Mesothelial cell of epicardium (in vitro differentiated cells): ENCODE measurements around the gene SARS1. TPM values are rescaled to one million over a fixed set of nuclear protein-coding genes. Genes with fewer than 3 reads are reported as not detected.

Experiments
- DNase-seq, 2 experiments: peaks; one replicate each; pipeline ENCODE4 v3.0.0; 2021; ENCODE audit warnings: low spot score in 2 of 2; ENCODE audit not compliant: unreplicated experiment in 2 of 2
- H3K27ac Mint-ChIP-seq: 2 replicates; pipeline ENCODE4 v1.8.0; 2021; ENCODE audit warnings: mixed read lengths
- H3K27me3 Mint-ChIP-seq: 2 replicates; pipeline ENCODE4 v1.8.0; 2021; ENCODE audit warnings: low read depth, mixed read lengths
- H3K36me3 Mint-ChIP-seq: 2 replicates; pipeline ENCODE4 v1.8.0; 2021; ENCODE audit warnings: mixed read lengths
- H3K4me1 Mint-ChIP-seq: 2 replicates; pipeline ENCODE4 v1.8.0; 2021; ENCODE audit warnings: mixed read lengths
- H3K4me3 Mint-ChIP-seq: 2 replicates; pipeline ENCODE4 v1.8.0; 2021; ENCODE audit warnings: mild to moderate bottlenecking, moderate library complexity, mixed read lengths
- H3K9me3 Mint-ChIP-seq: 2 replicates; pipeline ENCODE4 v1.8.0; 2021; ENCODE audit warnings: mixed read lengths
- total RNA-seq: library from RNA; stranded (reverse); gene quantifications from 3 replicates; pipeline ENCODE4 v1.2.1, GENCODE V29; 2021
- TF ChIP-seq, protein P1 (sequence below): fragments of 200-600 bp; sonication (generic); IDR thresholded peaks from one replicate; pipeline ENCODE4 v1.5.0; 2021; ENCODE audit warnings: antibody characterized with exemption; ENCODE audit not compliant: unreplicated experiment

The SARS1 gene
- total RNA-seq, 1 donor from 2014 or later, result 104 TPM

DNA sequence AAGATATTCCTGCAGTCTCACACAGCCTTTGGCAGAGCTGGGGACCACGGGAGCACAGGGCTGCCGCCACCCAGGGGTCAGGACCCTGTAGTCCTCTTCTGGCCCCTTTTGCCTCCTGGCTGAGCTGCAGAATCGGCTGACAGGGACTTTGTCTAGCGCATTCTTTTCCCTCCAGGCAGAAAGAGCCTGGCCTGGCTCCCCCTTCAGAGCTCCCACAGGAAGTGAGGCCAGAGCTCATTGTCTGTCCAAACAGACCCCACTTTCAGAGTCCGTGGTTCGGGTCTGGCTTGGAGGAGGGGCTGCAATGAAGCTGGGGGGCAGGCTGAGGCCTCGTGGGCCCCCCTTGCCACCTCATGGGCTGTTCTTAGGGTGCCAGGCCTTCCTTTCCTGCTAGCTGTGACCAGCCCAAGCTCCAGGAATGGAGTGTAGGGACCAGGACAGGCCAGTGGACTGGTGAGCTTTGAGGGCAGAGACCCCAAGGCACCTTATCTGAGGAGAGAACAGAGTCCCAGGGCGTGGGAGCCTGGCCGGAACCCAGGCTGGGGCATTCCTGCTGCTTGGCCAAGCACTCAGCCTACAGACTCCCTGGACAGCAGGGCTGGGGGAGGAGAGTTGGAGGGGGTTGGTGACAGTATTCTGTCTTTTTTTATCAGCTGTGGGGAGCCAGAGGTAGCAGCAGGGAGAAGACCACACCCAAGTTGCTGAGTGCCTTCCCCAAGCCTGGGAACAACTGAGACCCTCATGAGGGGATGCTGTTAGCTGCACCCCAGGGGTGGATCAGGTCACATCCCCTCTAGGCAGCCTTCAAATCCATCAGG lies 40.3 kb downstream of the SARS1 start:
- H3K4me1 Mint-ChIP-seq, result peaks cover 30% of the 10 kb centered on the region
- peaks cover 19% of the 10 kb centered on the region for H3K36me3 Mint-ChIP-seq
- TF ChIP-seq, protein P1, sequence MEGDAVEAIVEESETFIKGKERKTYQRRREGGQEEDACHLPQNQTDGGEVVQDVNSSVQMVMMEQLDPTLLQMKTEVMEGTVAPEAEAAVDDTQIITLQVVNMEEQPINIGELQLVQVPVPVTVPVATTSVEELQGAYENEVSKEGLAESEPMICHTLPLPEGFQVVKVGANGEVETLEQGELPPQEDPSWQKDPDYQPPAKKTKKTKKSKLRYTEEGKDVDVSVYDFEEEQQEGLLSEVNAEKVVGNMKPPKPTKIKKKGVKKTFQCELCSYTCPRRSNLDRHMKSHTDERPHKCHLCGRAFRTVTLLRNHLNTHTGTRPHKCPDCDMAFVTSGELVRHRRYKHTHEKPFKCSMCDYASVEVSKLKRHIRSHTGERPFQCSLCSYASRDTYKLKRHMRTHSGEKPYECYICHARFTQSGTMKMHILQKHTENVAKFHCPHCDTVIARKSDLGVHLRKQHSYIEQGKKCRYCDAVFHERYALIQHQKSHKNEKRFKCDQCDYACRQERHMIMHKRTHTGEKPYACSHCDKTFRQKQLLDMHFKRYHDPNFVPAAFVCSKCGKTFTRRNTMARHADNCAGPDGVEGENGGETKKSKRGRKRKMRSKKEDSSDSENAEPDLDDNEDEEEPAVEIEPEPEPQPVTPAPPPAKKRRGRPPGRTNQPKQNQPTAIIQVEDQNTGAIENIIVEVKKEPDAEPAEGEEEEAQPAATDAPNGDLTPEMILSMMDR, result no peak
- H3K4me3 Mint-ChIP-seq, result peak overlapping the region; percentile 36
- no peaks in the 10 kb centered on the region for H3K9me3 Mint-ChIP-seq
- H3K27ac Mint-ChIP-seq, result peak overlapping the region; percentile 78
- DNase-seq, result no peak
- H3K27me3 Mint-ChIP-seq, result peaks cover 2% of the 10 kb centered on the region

DNA sequence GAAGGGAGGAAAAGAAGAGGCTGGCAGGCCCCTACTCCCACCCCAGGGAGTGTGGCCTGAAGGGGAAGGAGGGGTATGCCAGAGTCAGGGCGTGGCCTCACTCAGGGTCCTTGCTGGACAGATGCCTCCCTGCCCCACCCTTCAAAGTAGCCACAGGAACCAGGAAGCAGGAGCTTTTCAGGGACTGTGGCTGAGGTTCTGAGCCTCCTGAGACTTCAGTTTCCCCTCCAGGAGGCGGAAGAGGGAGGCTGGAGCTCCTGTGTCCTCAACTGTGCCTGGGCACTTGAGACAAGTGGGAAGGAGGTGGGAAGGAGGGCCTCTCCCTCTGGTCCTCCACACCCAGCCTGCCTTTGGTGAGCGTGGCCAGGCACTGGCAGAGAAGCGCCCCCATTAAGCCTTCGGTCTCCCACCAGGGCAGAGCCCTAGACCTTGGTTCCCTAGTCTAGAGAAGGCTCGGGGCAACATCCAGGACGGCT lies 40.9 kb downstream of the SARS1 start:
- no peaks in the 10 kb centered on the region for H3K9me3 Mint-ChIP-seq
- TF ChIP-seq, protein P1, result no peak
- no peak overlapping the region for H3K27ac Mint-ChIP-seq
- peaks cover 19% of the 10 kb centered on the region for H3K36me3 Mint-ChIP-seq
- H3K27me3 Mint-ChIP-seq, result no peaks in the 10 kb centered on the region
- no peak overlapping the region for H3K4me3 Mint-ChIP-seq
- no peak for DNase-seq
- peaks cover 27% of the 10 kb centered on the region for H3K4me1 Mint-ChIP-seq

DNA sequence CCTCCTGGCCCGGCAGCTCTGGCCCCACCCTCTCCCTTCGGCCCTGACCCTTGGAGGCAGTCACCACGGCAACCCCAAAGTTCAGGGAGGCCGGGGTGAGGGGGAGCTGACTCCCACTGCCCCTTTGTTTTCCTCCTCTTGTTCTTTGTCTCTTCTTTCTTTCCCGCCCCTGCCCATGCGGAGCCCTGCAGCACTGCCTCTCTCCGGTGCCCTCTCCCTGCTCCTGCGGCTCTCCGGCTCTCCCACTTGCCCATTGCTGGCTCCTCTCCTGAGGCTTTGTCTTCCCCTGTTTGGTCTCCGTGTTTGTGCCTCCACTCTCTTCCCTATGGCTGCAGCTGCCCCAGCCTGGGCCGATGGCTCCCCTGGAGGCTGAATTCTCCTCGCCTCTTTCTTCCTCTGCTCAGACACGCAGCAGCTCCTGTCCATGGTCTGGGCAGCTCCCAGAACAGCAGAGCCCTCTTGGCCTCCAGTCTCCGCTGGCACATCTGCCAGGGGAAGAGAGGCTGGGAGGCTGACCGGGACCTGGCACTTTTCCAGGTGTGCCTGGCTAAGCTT lies 41.5 kb downstream of the SARS1 start:
- Mint-ChIP-seq H3K27me3 (no peaks in the 10 kb centered on the region), H3K36me3 (peaks cover 19% of the 10 kb centered on the region), H3K9me3 (no peaks in the 10 kb centered on the region), H3K4me1 (peaks cover 27% of the 10 kb centered on the region), H3K4me3 (no peak overlapping the region), H3K27ac (peak overlapping the region; percentile 5)
- TF ChIP-seq, protein P1, result no peak
- DNase-seq, result no peak

DNA sequence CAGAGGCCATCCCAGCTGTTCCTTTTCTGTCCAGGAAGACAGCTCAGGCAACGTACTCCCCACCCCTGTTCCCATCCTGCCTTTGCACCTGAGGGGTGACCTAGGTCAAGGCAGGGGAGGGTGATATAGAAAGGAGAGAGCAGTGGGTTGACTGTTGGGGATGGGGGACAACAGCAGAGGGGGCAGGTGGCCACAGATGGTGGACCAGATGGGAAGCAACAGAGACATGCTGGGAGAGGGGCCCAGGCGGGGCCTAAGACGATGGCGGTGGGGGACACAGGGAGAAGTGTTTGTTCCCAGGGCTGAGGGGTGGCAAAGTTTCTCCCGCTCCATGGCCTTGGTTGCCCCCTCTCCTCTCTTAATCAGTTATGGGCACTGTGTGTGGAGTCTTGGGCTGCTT lies 42.0 kb downstream of the SARS1 start:
- Mint-ChIP-seq H3K9me3 (no peaks in the 10 kb centered on the region), H3K4me1 (peaks cover 27% of the 10 kb centered on the region), H3K27ac (no peak overlapping the region), H3K36me3 (peaks cover 18% of the 10 kb centered on the region), H3K4me3 (no peak overlapping the region), H3K27me3 (no peaks in the 10 kb centered on the region)
- DNase-seq, result no peak
- TF ChIP-seq, protein P1, result no peak

DNA sequence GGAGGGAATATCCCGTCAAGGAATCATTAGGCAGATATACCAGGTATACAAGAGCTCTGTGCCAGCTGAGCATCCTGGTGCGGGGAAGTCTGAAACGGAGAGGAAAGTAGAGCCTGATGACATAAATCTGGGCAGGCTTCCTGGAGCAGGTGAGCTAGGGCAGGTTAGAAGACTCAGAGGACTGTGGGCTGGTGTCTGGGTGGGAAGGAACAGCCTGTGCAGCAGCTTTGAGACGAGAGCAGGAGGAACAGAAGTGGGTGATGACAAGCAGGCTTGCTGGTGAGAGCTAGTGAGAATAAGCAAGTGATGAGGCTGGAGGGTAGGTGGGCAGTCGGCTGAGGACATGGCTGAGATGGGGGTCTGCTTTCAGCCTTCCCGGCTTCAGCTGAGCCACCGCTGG lies 42.4 kb downstream of the SARS1 start:
- H3K4me3 Mint-ChIP-seq, result no peak overlapping the region

More for the DNA sequence above, 42.4 kb downstream of the SARS1 start:
- TF ChIP-seq, protein P1, result no peak
- DNase-seq, result no peak
- Mint-ChIP-seq H3K27ac (no peak overlapping the region), H3K27me3 (no peaks in the 10 kb centered on the region), H3K9me3 (no peaks in the 10 kb centered on the region), H3K4me1 (peaks cover 27% of the 10 kb centered on the region), H3K36me3 (peaks cover 15% of the 10 kb centered on the region)
